Keratinocyte (primary cell): ENCODE measurements around the gene KIF26A.

ENCODE experiments used
- CTCF ChIP-seq, 3 experiments: IDR thresholded peaks in 1 of 3; conservative IDR thresholded peaks in 1 of 3; optimal IDR thresholded peaks in 1 of 3; 2 replicates in 2 of 3; 3 replicates in 1 of 3; pipeline versions ENCODE3 to v1.5.1; 2011; ENCODE audit warnings: low read length in 3 of 3, mild to moderate bottlenecking in 3 of 3, moderate library complexity in 2 of 3, control low read depth in 1 of 3, inconsistent platforms in 1 of 3; ENCODE audit not compliant: insufficient read depth in 2 of 3; ENCODE audit errors: extremely low read depth in 1 of 3
- EZH2 ChIP-seq: IDR thresholded peaks from one replicate; pipeline ENCODE4 v1.6.1; 2012; ENCODE audit warnings: inconsistent platforms, mild to moderate bottlenecking, low read length, moderate library complexity

GRCh38 chr14:104211215-104211614, 72.8 kb downstream of the KIF26A start:
- no peak for TF ChIP-seq CTCF (optimal IDR thresholded peaks at IDR 0.05 in 1 of 3, IDR thresholded peaks at IDR 0.05 in 1 of 3, conservative IDR thresholded peaks at IDR 0.05 in 1 of 3; ENCODE audit: extremely low read depth in 1 of 3, insufficient read depth in 2 of 3, low read length in 3 of 3)
- no peak for TF ChIP-seq EZH2
